ENCODE results near the gene XPO5. TPM values are rescaled to one million over a fixed set of nuclear protein-coding genes. Genes with fewer than 3 reads are reported as not detected.
"Not testable (repeated sequence)": the region's sequence is repeated elsewhere in the genome, so short reads cannot be mapped to it uniquely, and the experiment has no call there.

The XPO5 gene
- 28.9 and 42.2 TPM in 2 replicates for total RNA-seq (2014; rRNA removed; shearing (Covaris generic))

- peak; percentile 95 for DNase-seq (ENCODE audit: low read depth)
Measured at GRCh38 chr6:43575772-43576551, at the start of gene XPO5, which contains the start of gene POLH. XPO5 (minus strand) TSS chr6:43576038; CDS start chr6:43575864, 174 bp downstream. POLH (plus strand) TSS chr6:43576185; CDS start chr6:43582320, 6,135 bp downstream.

- no peak for DNase-seq (ENCODE audit: low read depth)
Measured at GRCh38 chr6:43625393-43625992, 49.7 kb upstream of the XPO5 start.

GRCh38 chr6:43624786-43625288 is 49.0 kb upstream of the XPO5 start:
- DNase-seq (ENCODE audit: low read depth): no peak

GRCh38 chr6:43623880-43624785 is 48.3 kb upstream of the XPO5 start:
- no peak for DNase-seq (ENCODE audit: low read depth)

GRCh38 chr6:43622541-43622940 is 46.7 kb upstream of the XPO5 start:
- no peak for DNase-seq (ENCODE audit: low read depth)

GRCh38 chr6:43621836-43622180 is 46.0 kb upstream of the XPO5 start:
- DNase-seq (ENCODE audit: low read depth): no peak

GRCh38 chr6:43621078-43621835 is 45.4 kb upstream of the XPO5 start:
- no peak for DNase-seq (ENCODE audit: low read depth)

- no peak for DNase-seq (ENCODE audit: low read depth)
Measured at GRCh38 chr6:43616725-43617472, 41.1 kb upstream of the XPO5 start.

GRCh38 chr6:43614396-43614730 is 38.5 kb upstream of the XPO5 start:
- no peak for DNase-seq (ENCODE audit: low read depth)

GRCh38 chr6:43613721-43614395 is 38.0 kb upstream of the XPO5 start:
- DNase-seq (ENCODE audit: low read depth): no peak

GRCh38 chr6:43610431-43610830 is 34.6 kb upstream of the XPO5 start:
- DNase-seq (ENCODE audit: low read depth): no peak

GRCh38 chr6:43609402-43609801 is 33.6 kb upstream of the XPO5 start:
- DNase-seq (ENCODE audit: low read depth): no peak

- no peak for DNase-seq (ENCODE audit: low read depth)
Measured at GRCh38 chr6:43608807-43609206, 33.0 kb upstream of the XPO5 start.

- DNase-seq (ENCODE audit: low read depth): peak; percentile 76
Measured at GRCh38 chr6:43608310-43608763, 32.5 kb upstream of the XPO5 start.

- DNase-seq (ENCODE audit: low read depth): no peak
Measured at GRCh38 chr6:43606019-43606418, 30.2 kb upstream of the XPO5 start.

- DNase-seq (ENCODE audit: low read depth): peak; percentile 63
Measured at GRCh38 chr6:43604174-43604573, 28.3 kb upstream of the XPO5 start.

GRCh38 chr6:43600595-43600994 is 24.8 kb upstream of the XPO5 start:
- no peak for DNase-seq (ENCODE audit: low read depth)

GRCh38 chr6:43593938-43594337 is 18.1 kb upstream of the XPO5 start:
- DNase-seq (ENCODE audit: low read depth): no peak

- not testable (repeated sequence) for DNase-seq (ENCODE audit: low read depth)
Measured at GRCh38 chr6:43589564-43589963, 13.7 kb upstream of the XPO5 start.

GRCh38 chr6:43588194-43588593 is 12.4 kb upstream of the XPO5 start:
- no peak for DNase-seq (ENCODE audit: low read depth)

Measured in M059J (cell line).